Stimulated activated CD8-positive, alpha-beta memory T cell treated with anti-CD3 and anti-CD28 coated beads, Interleukin-15, amount 100 ng/mL, for 48 hours (primary cell): ENCODE results near the gene ART4.
A peak's percentile ranks its signal among the peaks of the same experiment; 100 is the strongest.

ENCODE experiments used
- DNase-seq, 2 donors: peaks; one replicate each; pipeline ENCODE4 v3.0.0-alpha.2; 2020; ENCODE audit warnings: low read depth in 2 of 2

ART4 gene

GRCh38 chr12:14810953-14811483 lies 32.3 kb downstream of the ART4 start:
- DNase-seq, result no peak

DNA sequence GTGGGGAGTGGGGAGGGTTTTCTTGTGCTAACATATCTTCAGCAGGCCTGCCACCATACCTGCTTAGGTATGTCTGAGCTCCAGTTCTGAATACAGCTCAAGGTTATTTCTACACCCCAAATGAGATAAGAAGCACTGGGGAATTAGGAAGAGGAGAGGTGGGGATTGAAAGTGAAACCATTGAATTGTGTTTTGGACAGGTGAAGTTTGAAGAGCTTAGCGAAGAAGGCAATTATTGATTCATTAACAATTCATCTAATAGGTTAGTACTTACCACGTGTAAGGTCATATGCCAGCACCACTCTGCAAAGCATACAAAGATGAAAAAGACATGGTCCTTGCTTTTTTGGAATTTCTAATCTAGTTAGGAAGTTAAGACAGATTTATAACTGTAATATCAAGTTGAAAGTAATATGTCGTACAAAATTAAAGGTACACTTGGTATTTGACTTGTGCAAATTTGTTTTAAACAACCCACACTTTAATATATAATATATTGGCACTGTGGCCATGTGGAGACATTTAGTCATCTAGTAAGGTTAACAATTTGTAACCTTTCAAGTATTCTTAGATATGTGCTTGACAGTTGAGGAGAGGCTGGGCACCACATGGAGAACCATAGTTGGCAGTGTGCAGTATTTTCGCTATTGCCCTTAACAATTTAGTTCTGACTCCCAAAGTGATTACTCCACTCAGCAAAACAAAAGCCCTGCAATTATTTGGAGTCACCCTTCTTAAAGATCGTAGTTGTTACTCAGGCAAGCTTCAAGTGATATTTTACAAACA lies 33.0 kb downstream of the ART4 start:
- DNase-seq, result no peak

- DNase-seq, result no peak
Observed at GRCh38 chr12:14803830-14804160, 39.5 kb downstream of the ART4 start.

DNA sequence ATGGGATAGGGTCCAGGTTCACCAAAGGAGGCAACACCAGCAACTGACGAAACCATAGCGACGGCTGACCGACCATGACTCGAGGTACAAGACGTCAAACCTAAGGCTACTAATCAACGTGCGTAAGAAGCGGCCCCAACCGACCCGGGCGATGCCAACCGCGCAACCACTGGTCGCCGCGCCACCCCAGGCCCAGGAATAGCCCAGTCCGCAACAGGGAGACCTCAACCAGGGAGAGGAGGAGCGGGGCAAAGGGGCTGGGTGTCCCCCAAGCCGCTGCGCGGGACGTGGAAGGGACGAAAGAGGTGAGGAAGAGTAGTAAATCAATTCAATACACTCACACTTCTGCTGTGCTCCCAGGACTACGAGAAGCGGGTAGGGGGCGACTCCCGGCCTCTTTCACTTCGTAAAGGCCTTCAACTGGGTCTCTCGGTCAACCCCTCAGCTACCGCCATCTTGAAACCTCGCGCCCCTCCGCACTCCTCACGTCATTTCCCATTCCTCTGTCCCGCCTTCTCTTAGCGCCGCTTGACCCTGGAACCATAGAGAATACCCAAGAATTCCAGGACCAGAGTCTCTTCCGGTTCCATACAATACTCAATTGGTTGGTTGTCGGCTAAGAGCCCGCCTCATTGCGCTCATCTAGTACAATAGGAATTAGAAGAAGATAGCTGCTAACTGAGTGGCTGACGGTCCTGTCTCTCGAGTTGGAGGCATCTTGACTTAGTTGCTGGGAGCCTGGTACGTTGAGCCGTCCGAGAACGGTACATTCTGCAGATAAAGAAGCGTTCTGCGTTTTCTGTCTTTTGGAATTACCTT lies 40.1 kb downstream of the ART4 start, which contains the start of the genes C12orf60 and WBP11:
Gene C12orf60, plus strand, starts transcription at position 660 of the 819 bp plus-strand sequence. CDS start 19,266 bp downstream, outside the sequence.
Gene WBP11, minus strand, starts transcription at position 468 of the 819 bp plus-strand sequence. CDS start 2,095 bp downstream, outside the sequence.
- peak; percentile 77 to 80 for DNase-seq

DNA sequence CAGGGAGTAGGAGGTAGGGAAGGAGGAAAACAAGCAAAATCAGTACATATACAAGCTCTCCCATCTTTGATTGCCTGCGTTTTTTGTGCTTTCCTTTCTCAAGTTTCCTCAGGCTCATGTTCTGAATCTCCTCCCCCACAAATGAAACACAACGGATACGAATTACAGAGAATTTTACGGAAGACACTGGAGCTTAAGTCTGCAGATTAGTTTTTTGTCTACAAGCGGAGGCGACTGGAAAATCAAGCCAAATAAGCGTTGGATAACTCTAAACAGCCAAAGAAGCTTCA lies 40.7 kb downstream of the ART4 start:
- DNase-seq, result no peak

- DNase-seq, result no peak
Observed at GRCh38 chr12:14802247-14802646, 41.1 kb downstream of the ART4 start.

DNA sequence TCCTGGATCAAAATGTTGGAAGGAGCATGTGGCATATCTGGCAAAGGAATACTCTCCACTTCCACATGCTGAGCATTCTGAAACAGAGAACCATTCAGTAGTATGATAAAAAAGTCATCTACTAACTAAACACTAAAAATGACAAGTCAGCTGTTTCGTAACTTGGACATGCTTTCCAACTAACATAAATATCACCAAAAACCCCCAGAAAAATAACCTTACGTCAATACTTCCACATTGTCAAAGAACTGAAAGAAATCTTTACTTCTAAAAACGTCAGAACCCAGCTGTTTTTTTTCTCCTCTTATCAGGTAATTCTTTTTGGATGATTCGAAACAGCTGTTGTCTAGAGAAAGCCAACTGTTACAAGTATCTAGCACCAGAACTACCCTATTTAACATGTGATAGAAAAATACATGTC lies 48.3 kb downstream of the ART4 start:
- DNase-seq, result no peak

DNA sequence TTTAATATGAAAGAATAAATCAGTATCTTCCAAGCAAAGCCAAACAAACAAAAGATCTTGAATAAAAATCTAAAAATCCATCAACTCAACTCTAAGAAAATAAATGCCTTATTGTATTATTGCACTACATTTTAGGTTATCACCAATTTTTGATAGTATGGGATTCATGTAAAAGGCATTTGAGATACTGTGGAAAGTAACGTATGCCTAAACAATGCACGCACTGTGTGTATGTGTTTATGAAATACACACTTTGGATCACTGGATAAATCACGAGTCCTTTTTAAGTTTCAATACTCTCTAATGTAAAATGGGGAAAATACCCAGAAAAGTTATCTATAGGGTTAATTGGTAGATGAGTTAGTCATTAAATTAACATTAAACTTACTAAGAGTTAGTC lies 57.8 kb downstream of the ART4 start:
- no peak for DNase-seq

DNA sequence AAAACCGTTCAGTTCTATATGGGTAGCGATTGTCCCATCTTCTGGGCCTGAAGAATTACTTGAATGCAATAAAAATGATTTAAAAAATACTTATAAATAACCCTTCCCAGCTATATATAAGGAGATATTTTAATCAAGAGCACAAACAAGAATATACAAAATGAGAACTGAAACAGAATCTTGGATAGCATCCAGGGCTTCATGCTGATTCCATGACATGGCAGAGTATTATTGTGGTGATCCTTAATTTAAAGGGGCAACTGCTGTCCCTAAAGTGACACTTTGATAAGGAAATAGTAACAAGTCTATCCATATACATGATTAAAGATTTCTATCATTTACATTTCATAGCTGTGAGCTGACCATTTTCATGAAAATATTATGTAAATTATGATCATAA lies 58.9 kb downstream of the ART4 start:
- no peak for DNase-seq

DNA sequence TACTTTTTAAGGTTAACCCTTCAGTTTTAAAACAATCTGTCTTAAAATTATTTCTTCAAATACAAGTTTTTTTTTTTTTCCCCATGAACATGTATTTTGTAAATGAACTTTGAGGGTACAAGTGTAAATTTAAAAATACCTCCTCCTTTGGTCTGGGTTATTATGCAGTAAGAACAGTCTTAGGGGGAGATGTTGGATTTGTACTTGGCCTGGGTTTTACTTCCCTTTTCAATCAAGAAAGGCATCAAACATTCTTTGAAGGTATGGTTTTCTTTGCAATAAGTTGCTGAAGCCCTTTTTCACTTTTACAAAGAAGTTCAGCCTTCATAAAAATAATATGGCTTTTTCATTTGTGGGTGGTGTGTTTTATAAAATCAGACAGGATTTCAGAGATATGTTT lies 60.6 kb downstream of the ART4 start:
- no peak for DNase-seq

- no peak for DNase-seq
Observed at GRCh38 chr12:14781563-14781962, 61.8 kb downstream of the ART4 start.

DNA sequence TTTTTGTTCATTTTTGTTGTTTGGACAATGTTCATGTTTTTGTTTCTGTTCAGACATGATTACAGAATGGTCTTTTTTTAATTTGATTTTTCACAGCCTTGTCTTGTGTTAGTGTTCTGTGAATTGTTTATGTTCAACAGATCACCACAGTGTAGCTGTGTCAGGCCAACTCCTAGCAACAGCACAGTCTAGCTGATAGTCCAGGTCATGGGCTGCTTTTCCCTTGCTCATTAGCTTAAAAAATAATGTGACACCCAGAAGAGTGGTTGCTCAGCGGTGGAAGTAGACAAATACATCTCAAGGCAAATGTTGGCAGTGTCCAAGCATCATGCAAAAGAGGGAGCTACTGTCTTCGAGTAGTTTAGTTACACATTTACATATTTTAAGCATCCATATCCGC lies 62.5 kb downstream of the ART4 start:
- no peak for DNase-seq

DNA sequence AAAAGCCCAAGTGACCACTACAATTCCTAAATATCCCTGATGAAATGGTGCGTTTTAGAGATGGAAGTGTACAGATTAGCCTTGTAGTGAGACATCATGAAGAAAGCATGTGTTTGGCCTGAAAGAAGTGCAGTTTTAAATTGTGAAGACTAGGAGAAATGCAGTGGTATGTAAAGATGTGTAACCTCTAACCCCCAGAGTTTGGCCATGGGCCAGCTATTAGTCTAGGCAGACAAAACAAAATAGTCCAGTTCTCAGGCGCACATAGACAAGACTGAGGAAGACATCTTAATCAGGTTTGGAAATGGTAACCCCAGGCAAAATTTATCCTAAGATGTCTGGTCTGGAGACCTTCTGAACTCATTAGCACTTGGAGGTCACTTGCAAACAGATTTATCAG lies 63.5 kb downstream of the ART4 start:
- DNase-seq, result no peak

DNA sequence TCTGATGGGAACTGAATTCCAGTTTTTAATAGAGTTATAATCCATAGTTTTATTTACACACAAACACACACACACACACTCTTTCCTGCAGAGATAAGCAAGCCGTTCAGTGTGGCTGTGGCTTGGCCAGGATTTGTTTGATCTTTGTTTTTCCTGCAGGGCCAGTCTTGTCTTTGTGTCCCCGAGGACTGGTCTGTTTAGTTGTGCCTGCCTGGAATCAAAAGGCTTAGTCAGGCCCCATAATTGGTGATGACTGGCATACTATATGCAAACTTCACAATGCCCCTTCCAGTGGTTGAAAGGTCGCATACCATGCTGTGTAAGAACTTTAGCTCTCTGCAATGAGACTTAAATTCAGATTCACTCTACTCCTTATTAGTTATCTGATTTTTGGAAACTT lies 66.1 kb downstream of the ART4 start:
- DNase-seq, result no peak

- DNase-seq, result no peak
Observed at GRCh38 chr12:14776236-14776961, 66.9 kb downstream of the ART4 start.

GRCh38 chr12:14775636-14775980 lies 67.7 kb downstream of the ART4 start:
- DNase-seq, result no peak
